BJ (cell line): Measurements from ENCODE around the gene SKI. TPM values are rescaled to one million over a fixed set of nuclear protein-coding genes. Genes with fewer than 3 reads are reported as not detected.

Experiments
- CTCF ChIA-PET: fragments of 350-600 bp; formaldehyde crosslinking; extraction: SDS; loops from one replicate; lab custom pipeline; 2021; ENCODE audit warnings: antibody characterized with exemption, inconsistent platforms; lab: Yijun Ruan, JAX
- POLR2A ChIA-PET: fragments of 300-600 bp; sonication (Branson Sonifier 250); formaldehyde crosslinking; extraction: SDS; loops from one replicate; lab custom pipeline; 2021; ENCODE audit warnings: antibody characterized with exemption; lab: Charles Lee
- DNase-seq: peaks from one replicate; pipeline ENCODE4 v3.0.0-alpha.2; 2011; ENCODE audit warnings: low read depth
- H3K27me3 ChIP-seq: 2 replicates; pipeline ENCODE4 v1.6.0; 2011; ENCODE audit warnings: low read length; ENCODE audit not compliant: control insufficient read depth, insufficient read depth
- H3K36me3 ChIP-seq: 2 replicates; pipeline ENCODE4 v1.5.1; 2011; ENCODE audit warnings: low read length; ENCODE audit not compliant: control insufficient read depth, insufficient read depth
- H3K4me3 ChIP-seq: 2 replicates; pipeline ENCODE4 v1.5.1; 2011; ENCODE audit warnings: low read depth, mild to moderate bottlenecking, control low read depth, low read length
- CTCF ChIP-seq: IDR thresholded peaks from 2 replicates; pipeline ENCODE4 v1.5.1; 2011; ENCODE audit warnings: low read depth, mild to moderate bottlenecking, control low read depth, inconsistent platforms, low read length, moderate library complexity; ENCODE audit not compliant: insufficient read depth
- polyA plus RNA-seq: library from polyadenylated mRNA; depleted of rRNA; stranded (reverse); fragments of >200 nt; gene quantifications from 2 replicates; pipeline ENCODE4 v1.2.3, GENCODE V29; 2011

SKI gene
- polyA plus RNA-seq, 1 experiment, result 5.1 TPM

GRCh38 chr1:2350501-2350900 lies 122.4 kb downstream of the SKI start:
- Histone ChIP-seq H3K4me3 (no peak overlapping the region), H3K27me3 (no peaks in the 10 kb centered on the region), H3K36me3 (no peaks in the 10 kb centered on the region)
- ChIA-PET CTCF (no interaction called here), POLR2A (no interaction called here)
- TF ChIP-seq CTCF, result no peak
- no peak for DNase-seq

- Histone ChIP-seq H3K4me3 (no peak overlapping the region), H3K36me3 (no peaks in the 10 kb centered on the region), H3K27me3 (no peaks in the 10 kb centered on the region)
- no peak for TF ChIP-seq CTCF
- no peak for DNase-seq
- ChIA-PET CTCF (no interaction called here), POLR2A (no interaction called here)
These were observed 123.0 kb downstream of the SKI start for GRCh38 chr1:2350911-2351655.

- Histone ChIP-seq H3K36me3 (no peaks in the 10 kb centered on the region), H3K4me3 (no peak overlapping the region), H3K27me3 (no peaks in the 10 kb centered on the region)
- ChIA-PET POLR2A (no interaction called here), CTCF (interaction anchor here (1.0 to 1.5 kb wide), 2 partner anchors 21 to 30 kb away, joined by 4 to 5 read pairs; no protein-coding TSS in a partner anchor)
- TF ChIP-seq CTCF, result no peak
- no peak for DNase-seq
These were observed 123.6 kb downstream of the SKI start for GRCh38 chr1:2351723-2352122.

GRCh38 chr1:2352341-2352896 lies 124.3 kb downstream of the SKI start:
- no peak overlapping the region for H3K4me3 ChIP-seq
- no peak for DNase-seq
- no peaks in the 10 kb centered on the region for H3K36me3 ChIP-seq
- CTCF ChIA-PET, result interaction anchor here (1.0 to 1.5 kb wide), 3 partner anchors 22 to 106 kb away, joined by 3 to 5 read pairs (median 4); no protein-coding TSS in a partner anchor
- TF ChIP-seq CTCF, result no peak
- POLR2A ChIA-PET, result no interaction called here
- H3K27me3 ChIP-seq, result no peaks in the 10 kb centered on the region

- no peaks in the 10 kb centered on the region for H3K27me3 ChIP-seq
- ChIA-PET CTCF (interaction anchor here (1.0 to 1.5 kb wide), 2 partner anchors 22 to 107 kb away, joined by 3 to 4 read pairs; no protein-coding TSS in a partner anchor), POLR2A (no interaction called here)
- H3K36me3 ChIP-seq, result no peaks in the 10 kb centered on the region
- TF ChIP-seq CTCF, result no peak
- no peak for DNase-seq
- H3K4me3 ChIP-seq, result no peak overlapping the region
These were observed 124.9 kb downstream of the SKI start for GRCh38 chr1:2352897-2353550.
